Mesothelial cell of epicardium (in vitro differentiated cells): ENCODE data around the gene KIFAP3. TPM values are rescaled to one million over a fixed set of nuclear protein-coding genes. Genes with fewer than 3 reads are reported as not detected.
"Not testable (repeated sequence)": the region's sequence is repeated elsewhere in the genome, so short reads cannot be mapped to it uniquely, and the experiment has no call there.

Experiments used
- DNase-seq, 2 experiments: peaks; one replicate each; pipeline ENCODE4 v3.0.0; 2021; ENCODE audit warnings: low spot score in 2 of 2; ENCODE audit not compliant: unreplicated experiment in 2 of 2
- H3K27ac Mint-ChIP-seq: 2 replicates; pipeline ENCODE4 v1.8.0; 2021; ENCODE audit warnings: mixed read lengths
- H3K27me3 Mint-ChIP-seq: 2 replicates; pipeline ENCODE4 v1.8.0; 2021; ENCODE audit warnings: low read depth, mixed read lengths
- H3K36me3 Mint-ChIP-seq: 2 replicates; pipeline ENCODE4 v1.8.0; 2021; ENCODE audit warnings: mixed read lengths
- H3K4me1 Mint-ChIP-seq: 2 replicates; pipeline ENCODE4 v1.8.0; 2021; ENCODE audit warnings: mixed read lengths
- H3K4me3 Mint-ChIP-seq: 2 replicates; pipeline ENCODE4 v1.8.0; 2021; ENCODE audit warnings: mild to moderate bottlenecking, moderate library complexity, mixed read lengths
- H3K9me3 Mint-ChIP-seq: 2 replicates; pipeline ENCODE4 v1.8.0; 2021; ENCODE audit warnings: mixed read lengths
- CTCF ChIP-seq: fragments of 200-600 bp; sonication (generic); IDR thresholded peaks from one replicate; pipeline ENCODE4 v1.5.0; 2021; ENCODE audit warnings: antibody characterized with exemption; ENCODE audit not compliant: unreplicated experiment
- total RNA-seq: library from RNA; stranded (reverse); gene quantifications from 3 replicates; pipeline ENCODE4 v1.2.1, GENCODE V29; 2021

The KIFAP3 gene
- total RNA-seq, 1 donor from 2014 or later, result 28.6 TPM

- Mint-ChIP-seq H3K27ac (no peak overlapping the region), H3K4me1 (peaks cover 42% of the 10 kb centered on the region), H3K36me3 (no peaks in the 10 kb centered on the region), H3K9me3 (no peaks in the 10 kb centered on the region), H3K4me3 (no peak overlapping the region), H3K27me3 (no peaks in the 10 kb centered on the region)
- no peak for DNase-seq
- TF ChIP-seq CTCF, result no peak
Measured at GRCh38 chr1:169924063-169924462, 150.4 kb downstream of the KIFAP3 start.

- Mint-ChIP-seq H3K36me3 (no peaks in the 10 kb centered on the region), H3K4me1 (peaks cover 26% of the 10 kb centered on the region), H3K27ac (no peak overlapping the region)
Measured at GRCh38 chr1:169921080-169921479, 153.4 kb downstream of the KIFAP3 start.

GRCh38 chr1:169918927-169919326 lies 155.6 kb downstream of the KIFAP3 start:
- no peaks in the 10 kb centered on the region for H3K9me3 Mint-ChIP-seq
- H3K4me3 Mint-ChIP-seq, result no peak overlapping the region
- DNase-seq, result no peak
- H3K27me3 Mint-ChIP-seq, result peaks cover 9% of the 10 kb centered on the region
- no peak for TF ChIP-seq CTCF
- peaks cover 11% of the 10 kb centered on the region for H3K4me1 Mint-ChIP-seq
- H3K27ac Mint-ChIP-seq, result peak overlapping the region; percentile 70
- no peaks in the 10 kb centered on the region for H3K36me3 Mint-ChIP-seq

More at GRCh38 chr1:169921080-169921479, 153.4 kb downstream of the KIFAP3 start:
- Mint-ChIP-seq H3K27me3 (peaks cover 6% of the 10 kb centered on the region), H3K9me3 (no peaks in the 10 kb centered on the region), H3K4me3 (no peak overlapping the region)
- no peak for TF ChIP-seq CTCF
- DNase-seq, result no peak

- H3K9me3 Mint-ChIP-seq, H3K4me3 Mint-ChIP-seq, H3K36me3 Mint-ChIP-seq, H3K27ac Mint-ChIP-seq, DNase-seq, H3K27me3 Mint-ChIP-seq: not testable (repeated sequence)
- H3K4me1 Mint-ChIP-seq, result peaks cover 11% of the 10 kb centered on the region
Measured at GRCh38 chr1:169918220-169918619, 156.3 kb downstream of the KIFAP3 start.

GRCh38 chr1:169915150-169915549 lies 159.3 kb downstream of the KIFAP3 start:
- no peak for TF ChIP-seq CTCF
- Mint-ChIP-seq H3K27me3 (peaks cover 9% of the 10 kb centered on the region), H3K9me3 (peaks cover 4% of the 10 kb centered on the region), H3K4me1 (peaks cover 2% of the 10 kb centered on the region), H3K27ac (no peak overlapping the region), H3K36me3 (no peaks in the 10 kb centered on the region), H3K4me3 (no peak overlapping the region)
- DNase-seq, result no peak

GRCh38 chr1:169914531-169914930 lies 160.0 kb downstream of the KIFAP3 start:
- peaks cover 9% of the 10 kb centered on the region for H3K27me3 Mint-ChIP-seq
- H3K4me1 Mint-ChIP-seq, result peaks cover 1% of the 10 kb centered on the region
- H3K27ac Mint-ChIP-seq, result no peak overlapping the region
- no peak for DNase-seq
- no peaks in the 10 kb centered on the region for H3K36me3 Mint-ChIP-seq
- H3K9me3 Mint-ChIP-seq, result peaks cover 4% of the 10 kb centered on the region
- TF ChIP-seq CTCF, result no peak
- H3K4me3 Mint-ChIP-seq, result no peak overlapping the region
